Astrocyte (in vitro differentiated cells and primary cell): Measurements from ENCODE around the gene ART3.

Experiments
- EZH2 ChIP-seq: IDR thresholded peaks from 2 replicates; pipeline ENCODE4 v1.6.1; 2012; ENCODE audit warnings: mild to moderate bottlenecking, low read length, inconsistent platforms; ENCODE audit not compliant: insufficient read depth
- TF ChIP-seq, protein P1 (sequence below): IDR thresholded peaks from 2 replicates; pipeline ENCODE4 v1.5.1; 2011; ENCODE audit warnings: low read depth, mild to moderate bottlenecking, inconsistent platforms, low read length, moderate library complexity; ENCODE audit not compliant: insufficient read depth

DNA sequence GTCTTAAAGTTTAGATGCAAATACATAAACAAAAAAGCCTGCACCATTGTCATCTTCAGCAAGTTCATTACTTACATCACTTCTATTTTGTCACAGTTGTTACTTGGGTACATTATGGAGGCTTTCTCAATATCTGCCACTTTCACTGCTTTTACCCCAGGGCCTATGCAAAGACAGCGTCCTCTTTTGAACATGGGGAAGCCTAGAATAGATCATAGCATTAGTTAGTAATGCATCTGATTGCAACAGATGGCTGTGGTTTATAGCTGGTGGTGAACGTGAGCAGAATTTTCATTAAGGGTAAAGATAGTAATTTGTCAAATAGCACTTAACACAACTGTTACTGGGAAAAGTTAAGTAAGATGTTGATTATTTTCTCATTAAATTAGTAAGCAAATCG, 39.4 kb upstream of the ART3 start:
- TF ChIP-seq, protein P1, sequence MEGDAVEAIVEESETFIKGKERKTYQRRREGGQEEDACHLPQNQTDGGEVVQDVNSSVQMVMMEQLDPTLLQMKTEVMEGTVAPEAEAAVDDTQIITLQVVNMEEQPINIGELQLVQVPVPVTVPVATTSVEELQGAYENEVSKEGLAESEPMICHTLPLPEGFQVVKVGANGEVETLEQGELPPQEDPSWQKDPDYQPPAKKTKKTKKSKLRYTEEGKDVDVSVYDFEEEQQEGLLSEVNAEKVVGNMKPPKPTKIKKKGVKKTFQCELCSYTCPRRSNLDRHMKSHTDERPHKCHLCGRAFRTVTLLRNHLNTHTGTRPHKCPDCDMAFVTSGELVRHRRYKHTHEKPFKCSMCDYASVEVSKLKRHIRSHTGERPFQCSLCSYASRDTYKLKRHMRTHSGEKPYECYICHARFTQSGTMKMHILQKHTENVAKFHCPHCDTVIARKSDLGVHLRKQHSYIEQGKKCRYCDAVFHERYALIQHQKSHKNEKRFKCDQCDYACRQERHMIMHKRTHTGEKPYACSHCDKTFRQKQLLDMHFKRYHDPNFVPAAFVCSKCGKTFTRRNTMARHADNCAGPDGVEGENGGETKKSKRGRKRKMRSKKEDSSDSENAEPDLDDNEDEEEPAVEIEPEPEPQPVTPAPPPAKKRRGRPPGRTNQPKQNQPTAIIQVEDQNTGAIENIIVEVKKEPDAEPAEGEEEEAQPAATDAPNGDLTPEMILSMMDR: no peak
- TF ChIP-seq EZH2: no peak
